Measurements from ENCODE around the gene HMOX1. TPM values are rescaled to one million over a fixed set of nuclear protein-coding genes. Genes with fewer than 3 reads are reported as not detected.

HMOX1 gene
- total and polyA plus RNA-seq, 11 donors, result 2.4 to 126 (median 4.8) TPM

DNA sequence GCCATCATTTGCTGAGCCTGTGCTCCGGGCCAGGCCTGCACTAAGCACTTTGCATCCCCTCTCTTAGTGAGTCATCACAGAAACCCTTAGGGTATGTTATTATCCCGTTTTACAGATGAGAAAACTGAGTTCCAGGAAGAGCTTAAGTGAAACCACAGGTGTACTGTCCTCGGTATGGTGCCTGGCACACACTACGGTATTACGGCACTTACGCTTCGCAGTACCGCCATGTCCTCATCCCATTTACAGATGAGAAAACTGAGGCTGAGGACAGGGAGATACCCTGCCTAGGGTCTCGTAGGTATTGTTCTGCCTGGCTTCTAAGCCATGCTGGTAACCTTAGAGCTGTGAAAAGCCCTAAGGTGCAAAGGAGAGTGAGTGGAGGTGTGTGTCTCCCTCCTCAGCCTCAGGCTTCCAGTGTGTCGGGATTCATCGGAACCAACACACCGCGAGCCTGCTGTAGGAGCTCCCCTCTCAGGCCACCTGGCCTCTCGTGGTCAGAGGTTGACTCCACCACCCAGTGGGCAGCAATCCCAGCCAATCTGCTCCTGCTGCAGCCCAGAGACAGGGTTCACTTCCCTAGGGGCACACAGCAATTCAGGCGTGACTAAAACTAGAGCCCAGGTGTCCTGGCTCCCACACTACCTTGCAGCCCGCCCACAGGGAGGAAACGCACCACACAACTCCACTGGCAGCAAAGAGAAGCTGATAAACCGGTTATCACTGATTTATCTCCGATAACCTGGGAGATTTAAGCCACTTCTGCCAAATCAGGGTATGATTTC lies 39.6 kb upstream of the HMOX1 start:
- peak in 1 of 5 donors; percentile 44 for DNase-seq

DNA sequence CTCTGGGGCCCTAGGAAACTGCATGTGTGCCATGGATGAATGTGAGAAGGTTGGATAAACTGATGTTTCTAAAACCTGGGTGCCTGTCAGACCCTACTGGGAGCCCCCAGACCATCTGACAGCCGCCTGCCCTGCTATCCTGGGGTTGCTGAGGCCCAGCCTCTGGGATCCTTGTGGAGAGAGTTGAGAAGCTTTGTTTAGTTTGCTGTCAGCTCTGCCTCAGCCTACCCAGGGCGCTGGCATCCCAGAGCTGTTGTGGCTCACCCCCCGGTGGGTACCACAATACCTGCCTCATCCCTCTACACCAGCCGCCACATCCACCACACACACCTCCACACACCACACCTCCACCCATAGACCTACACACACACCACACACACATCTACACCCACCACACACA lies 38.5 kb upstream of the HMOX1 start:
- DNase-seq (peak in 1 of 5 donors; percentile 32), ATAC-seq (no peak)
- Histone ChIP-seq H3K36me3 (peaks cover 0 to 95% (median 78%) of the 10 kb centered on the region in 9 donors), H3K27me3 (no peaks in the 10 kb centered on the region), H3K9me3 (no peaks in the 10 kb centered on the region), H3K4me1 (no peaks in the 10 kb centered on the region), H3K4me3 (no peak overlapping the region), H3K27ac (no peak overlapping the region)
- 97 to 100% (median 98%) methylated on average over 4 of the region's 4 CpGs for WGBS, 4 donors
- TF ChIP-seq POLR2A (IDR thresholded peaks at IDR 0.05), result no peak
- TF ChIP-seq, protein P1, sequence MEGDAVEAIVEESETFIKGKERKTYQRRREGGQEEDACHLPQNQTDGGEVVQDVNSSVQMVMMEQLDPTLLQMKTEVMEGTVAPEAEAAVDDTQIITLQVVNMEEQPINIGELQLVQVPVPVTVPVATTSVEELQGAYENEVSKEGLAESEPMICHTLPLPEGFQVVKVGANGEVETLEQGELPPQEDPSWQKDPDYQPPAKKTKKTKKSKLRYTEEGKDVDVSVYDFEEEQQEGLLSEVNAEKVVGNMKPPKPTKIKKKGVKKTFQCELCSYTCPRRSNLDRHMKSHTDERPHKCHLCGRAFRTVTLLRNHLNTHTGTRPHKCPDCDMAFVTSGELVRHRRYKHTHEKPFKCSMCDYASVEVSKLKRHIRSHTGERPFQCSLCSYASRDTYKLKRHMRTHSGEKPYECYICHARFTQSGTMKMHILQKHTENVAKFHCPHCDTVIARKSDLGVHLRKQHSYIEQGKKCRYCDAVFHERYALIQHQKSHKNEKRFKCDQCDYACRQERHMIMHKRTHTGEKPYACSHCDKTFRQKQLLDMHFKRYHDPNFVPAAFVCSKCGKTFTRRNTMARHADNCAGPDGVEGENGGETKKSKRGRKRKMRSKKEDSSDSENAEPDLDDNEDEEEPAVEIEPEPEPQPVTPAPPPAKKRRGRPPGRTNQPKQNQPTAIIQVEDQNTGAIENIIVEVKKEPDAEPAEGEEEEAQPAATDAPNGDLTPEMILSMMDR (IDR thresholded peaks at IDR 0.05), result no peak
- intact Hi-C loops (cut with DNase I), result loop anchor here in 1 of 10 donors (10.0 kb wide), 1 partner anchor 582 kb away; no protein-coding TSS in a partner anchor

More for the DNA sequence above, 39.6 kb upstream of the HMOX1 start:
- no peak overlapping the region for H3K27ac ChIP-seq
- no peak overlapping the region for H3K4me3 ChIP-seq
- H3K27me3 ChIP-seq, result no peaks in the 10 kb centered on the region
- peaks cover 0 to 91% (median 76%) of the 10 kb centered on the region in 9 donors for H3K36me3 ChIP-seq
- WGBS, 4 donors, result 91 to 94% (median 93%) methylated on average over 19 of the region's 19 CpGs
- peaks cover 0 to 6% (median 1%) of the 10 kb centered on the region in 12 donors for H3K4me1 ChIP-seq
- intact Hi-C loops (cut with DNase I), result loop anchor here in 1 of 10 donors (10.0 kb wide), 1 partner anchor 584 kb away; no protein-coding TSS in a partner anchor
- ATAC-seq, result no peak
- no peak for TF ChIP-seq POLR2A (IDR thresholded peaks at IDR 0.05)
- TF ChIP-seq, protein P1 (IDR thresholded peaks at IDR 0.05), result no peak
- no peaks in the 10 kb centered on the region for H3K9me3 ChIP-seq

DNA sequence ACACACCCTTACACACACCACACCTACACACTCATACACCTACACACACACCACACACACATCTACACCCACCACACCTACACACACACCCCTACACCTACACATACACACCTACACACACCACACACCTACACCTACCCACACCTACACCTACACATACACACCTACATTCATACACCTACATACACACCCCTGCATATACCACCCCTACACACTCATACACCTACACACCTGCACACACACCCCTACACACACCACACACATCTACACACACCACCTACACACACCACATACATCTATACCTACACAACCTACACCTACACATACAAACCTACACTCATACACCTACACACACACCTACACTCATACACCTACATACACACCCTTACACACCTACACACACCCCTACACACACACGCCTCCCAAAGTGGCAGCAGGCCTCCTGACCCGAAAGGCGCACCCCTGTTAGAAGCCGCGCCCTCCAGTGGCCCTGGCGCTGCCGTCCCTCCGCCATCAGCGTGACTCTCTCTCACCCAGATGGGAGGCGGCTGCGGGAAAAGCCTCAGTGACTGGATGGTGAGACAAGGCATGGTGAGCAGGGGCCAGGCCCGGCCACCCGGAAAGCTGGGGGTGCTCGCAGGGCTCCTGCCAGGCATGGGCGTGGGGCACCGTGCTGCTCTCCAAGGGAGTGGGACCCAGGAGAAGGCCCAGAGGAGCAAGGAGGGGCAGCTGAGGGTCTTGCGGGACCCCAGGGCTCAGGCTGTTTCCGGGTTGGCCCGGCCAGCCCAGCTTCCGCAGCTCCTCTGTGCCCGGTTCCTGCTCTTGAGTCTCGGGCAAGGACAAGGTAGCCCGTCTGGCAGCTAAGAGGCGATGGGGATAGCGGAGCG lies 37.0 kb upstream of the HMOX1 start:
- Histone ChIP-seq H3K36me3 (peaks cover 0 to 89% (median 63%) of the 10 kb centered on the region in 9 donors), H3K4me1 (no peaks in the 10 kb centered on the region), H3K27me3 (no peaks in the 10 kb centered on the region), H3K4me3 (no peak overlapping the region), H3K27ac (no peak overlapping the region), H3K9me3 (no peaks in the 10 kb centered on the region)
- ATAC-seq (no peak), DNase-seq (peak in 1 of 5 donors; percentile 54)
- TF ChIP-seq POLR2A (IDR thresholded peaks at IDR 0.05), result no peak
- TF ChIP-seq, protein P1 (IDR thresholded peaks at IDR 0.05), result no peak
- WGBS, 4 donors, result 94 to 98% (median 98%) methylated on average over 26 of the region's 26 CpGs
- intact Hi-C loops (cut with DNase I), result loop anchor here in 1 of 10 donors (10.0 kb wide), 1 partner anchor 581 kb away; no protein-coding TSS in a partner anchor

Data from heart left ventricle (tissue), 16 donors.